Measurements from ENCODE around the gene SNX5.

DNA sequence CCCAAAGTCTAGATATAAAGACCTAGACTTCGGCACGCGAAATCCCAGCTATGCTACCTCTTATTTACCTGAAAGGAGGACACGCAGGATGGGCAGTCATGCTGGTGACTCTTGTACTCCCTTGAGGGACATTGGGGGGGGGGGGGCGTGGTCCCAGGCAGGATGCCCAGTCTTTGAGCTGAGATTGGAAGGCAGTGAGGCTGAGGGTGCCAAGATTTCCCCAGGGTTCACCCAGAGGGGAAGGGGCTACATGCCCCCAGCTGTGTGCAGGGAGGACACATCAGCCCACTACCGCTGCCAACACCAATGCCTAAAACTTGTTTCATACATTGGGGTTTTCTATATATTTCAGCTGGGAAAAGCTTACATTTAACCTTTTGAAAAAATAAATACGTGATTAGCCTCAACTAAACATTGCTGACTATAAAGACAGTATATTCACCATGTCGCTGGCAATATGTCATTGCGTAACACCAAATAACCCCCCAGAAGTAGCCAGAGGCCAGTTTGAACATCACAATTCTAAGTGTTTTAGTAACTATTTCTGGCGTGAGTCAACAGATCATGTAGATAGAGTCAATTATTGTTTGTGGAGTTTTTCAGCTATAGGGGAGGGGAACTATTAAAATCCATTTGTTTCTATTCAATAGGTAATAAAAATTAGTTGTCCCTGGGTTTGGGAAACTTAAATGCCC lies 21.8 kb upstream of the SNX5 start:
- TF ChIP-seq, protein P1, sequence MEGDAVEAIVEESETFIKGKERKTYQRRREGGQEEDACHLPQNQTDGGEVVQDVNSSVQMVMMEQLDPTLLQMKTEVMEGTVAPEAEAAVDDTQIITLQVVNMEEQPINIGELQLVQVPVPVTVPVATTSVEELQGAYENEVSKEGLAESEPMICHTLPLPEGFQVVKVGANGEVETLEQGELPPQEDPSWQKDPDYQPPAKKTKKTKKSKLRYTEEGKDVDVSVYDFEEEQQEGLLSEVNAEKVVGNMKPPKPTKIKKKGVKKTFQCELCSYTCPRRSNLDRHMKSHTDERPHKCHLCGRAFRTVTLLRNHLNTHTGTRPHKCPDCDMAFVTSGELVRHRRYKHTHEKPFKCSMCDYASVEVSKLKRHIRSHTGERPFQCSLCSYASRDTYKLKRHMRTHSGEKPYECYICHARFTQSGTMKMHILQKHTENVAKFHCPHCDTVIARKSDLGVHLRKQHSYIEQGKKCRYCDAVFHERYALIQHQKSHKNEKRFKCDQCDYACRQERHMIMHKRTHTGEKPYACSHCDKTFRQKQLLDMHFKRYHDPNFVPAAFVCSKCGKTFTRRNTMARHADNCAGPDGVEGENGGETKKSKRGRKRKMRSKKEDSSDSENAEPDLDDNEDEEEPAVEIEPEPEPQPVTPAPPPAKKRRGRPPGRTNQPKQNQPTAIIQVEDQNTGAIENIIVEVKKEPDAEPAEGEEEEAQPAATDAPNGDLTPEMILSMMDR (IDR thresholded peaks at IDR 0.05; ENCODE audit: insufficient read depth, low read length, poor library complexity, severe bottlenecking), result no peak
- no peak for TF ChIP-seq EZH2phosphoT487 (conservative IDR thresholded peaks at IDR 0.05; ENCODE audit: low read length)

All from SU-DHL-6 (cell line).